Liver (tissue), 9 donors: ENCODE data around the gene DYSF. TPM values are rescaled to one million over a fixed set of nuclear protein-coding genes. Genes with fewer than 3 reads are reported as not detected.

Source experiments
- DNase-seq: peaks from one replicate; pipeline ENCODE4 v3.0.0-alpha.2; 2017; ENCODE audit warnings: low spot score
- H3K27ac ChIP-seq, 2 donors: one replicate each; pipeline ENCODE4 v1.7.0; 2013; ENCODE audit warnings: inconsistent platforms in 2 of 2, low read length in 2 of 2, control low read depth in 1 of 2, low read depth in 1 of 2, mild to moderate bottlenecking in 1 of 2
- H3K27me3 ChIP-seq, 4 donors: one replicate each; pipeline versions ENCODE4 v1.6.1 to v1.7.0; 2013; ENCODE audit warnings: low read length in 3 of 4, inconsistent platforms in 1 of 4, mild to moderate bottlenecking in 1 of 4, moderate library complexity in 1 of 4; ENCODE audit not compliant: control insufficient read depth in 4 of 4, insufficient read depth in 4 of 4
- H3K36me3 ChIP-seq, 4 donors: one replicate each; pipeline versions ENCODE4 v1.6.1 to v1.7.0; 2013; ENCODE audit warnings: low read length in 3 of 4, mild to moderate bottlenecking in 3 of 4, low read depth in 1 of 4, moderate library complexity in 1 of 4; ENCODE audit not compliant: control insufficient read depth in 4 of 4, insufficient read depth in 3 of 4
- H3K4me1 ChIP-seq, 4 donors: one replicate each; pipeline versions ENCODE4 v1.6.1 to v1.7.0; 2013; ENCODE audit warnings: low read length in 3 of 4, mild to moderate bottlenecking in 3 of 4, moderate library complexity in 1 of 4; ENCODE audit not compliant: control insufficient read depth in 4 of 4, insufficient read depth in 4 of 4
- H3K4me3 ChIP-seq, 3 donors: one replicate each; pipeline versions ENCODE4 v1.6.1 to v1.7.0; 2013; ENCODE audit warnings: low read length in 3 of 3, control low read depth in 1 of 3, low read depth in 1 of 3, mild to moderate bottlenecking in 1 of 3
- H3K9ac ChIP-seq, 2 donors: one replicate each; pipeline ENCODE4 v1.7.0; 2013; ENCODE audit warnings: low read length in 2 of 2, mild to moderate bottlenecking in 2 of 2, moderate library complexity in 2 of 2, control low read depth in 1 of 2, low read depth in 1 of 2
- H3K9me3 ChIP-seq, 4 donors: one replicate each; pipeline versions ENCODE4 v1.6.1 to v1.7.0; 2013; ENCODE audit warnings: low read length in 3 of 4; ENCODE audit not compliant: control insufficient read depth in 4 of 4
- ATF3 ChIP-seq: IDR thresholded peaks from 2 replicates; pipeline ENCODE4 v1.6.1; 2016; ENCODE audit warnings: antibody characterized with exemption
- EGR1 ChIP-seq, 2 donors: IDR thresholded peaks; 2 replicates each; pipeline ENCODE4 v1.6.1; 2016 to 2018; ENCODE audit warnings: antibody characterized with exemption in 2 of 2, low read depth in 2 of 2
- FOXA1 ChIP-seq: IDR thresholded peaks from 2 replicates; pipeline ENCODE4 v1.6.1; 2016; ENCODE audit warnings: antibody characterized with exemption
- FOXA2 ChIP-seq: IDR thresholded peaks from 2 replicates; pipeline ENCODE4 v1.6.1; 2016; ENCODE audit warnings: antibody characterized with exemption
- GABPA ChIP-seq, 2 donors: IDR thresholded peaks in 1 of 2; conservative IDR thresholded peaks in 1 of 2; 2 replicates each; pipeline ENCODE4 v1.6.1; 2016; ENCODE audit warnings: antibody characterized with exemption in 2 of 2, mild to moderate bottlenecking in 1 of 2, moderate library complexity in 1 of 2
- HNF4A ChIP-seq, 2 donors: conservative IDR thresholded peaks; 2 replicates each; pipeline ENCODE4 v1.6.1; 2016; ENCODE audit warnings: antibody characterized with exemption in 2 of 2, mild to moderate bottlenecking in 2 of 2
- HNF4G ChIP-seq: IDR thresholded peaks from 2 replicates; pipeline ENCODE4 v1.6.1; 2016; ENCODE audit warnings: antibody characterized with exemption
- JUND ChIP-seq, 2 donors: IDR thresholded peaks; 2 replicates each; pipeline ENCODE4 v1.6.1; 2016; ENCODE audit warnings: antibody characterized with exemption in 2 of 2
- NR2F2 ChIP-seq: IDR thresholded peaks from 2 replicates; pipeline ENCODE4 v1.6.1; 2016; ENCODE audit warnings: antibody characterized with exemption
- RAD21 ChIP-seq, 2 donors: IDR thresholded peaks; 2 replicates each; pipeline ENCODE4 v1.6.1; 2016; ENCODE audit warnings: antibody characterized with exemption in 2 of 2, mild to moderate bottlenecking in 2 of 2
- REST ChIP-seq: IDR thresholded peaks from 2 replicates; pipeline ENCODE4 v1.6.1; 2016; ENCODE audit warnings: antibody characterized with exemption, mild to moderate bottlenecking
- RXRA ChIP-seq, 2 donors: IDR thresholded peaks; 2 replicates each; pipeline ENCODE4 v1.6.1; 2017 to 2018; ENCODE audit warnings: antibody characterized with exemption in 2 of 2, mild to moderate bottlenecking in 1 of 2
- SP1 ChIP-seq: IDR thresholded peaks from 2 replicates; pipeline ENCODE4 v1.6.1; 2018; ENCODE audit warnings: antibody characterized with exemption, mild to moderate bottlenecking
- YY1 ChIP-seq: IDR thresholded peaks from 2 replicates; pipeline ENCODE4 v1.6.1; 2016; ENCODE audit warnings: antibody characterized with exemption, mild to moderate bottlenecking
- WGBS: extraction: QIAGEN DNeasy Blood & Tissue Kit; methylation state at CpG from one replicate; pipeline ENCODE4 v1.1.7; 2013; 5-methylcytosine and 5-hydroxymethylcytosine counted together
- polyA plus RNA-seq, 2 donors: library from polyadenylated mRNA; stranded (reverse) in 1 of 2; unstranded in 1 of 2; fragments of 200-250 nt in 1 of 2; fragments of >200 nt in 1 of 2; fragmentation: Nextera tagmentation in 1 of 2; extraction: Ambion mirVana in 1 of 2; gene quantifications; one replicate each; pipeline versions ENCODE4 v1.2.1 to v1.2.3, GENCODE V29; 2013 to 2015
- total RNA-seq, 2 donors: library from RNA; depleted of rRNA; stranded (reverse); fragments of >200 nt; gene quantifications; one replicate each; pipeline ENCODE4 v1.2.3, GENCODE V29; 2014
- TF ChIP-seq, protein P1 (sequence below): IDR thresholded peaks from 2 replicates; pipeline ENCODE4 v1.6.1; 2016; ENCODE audit warnings: antibody characterized with exemption
- TF ChIP-seq, protein P2 (sequence below): IDR thresholded peaks from 2 replicates; pipeline ENCODE4 v1.6.1; 2016; ENCODE audit warnings: antibody characterized with exemption
- TF ChIP-seq, protein P3 (sequence below): fragments of 150-350 bp; IDR thresholded peaks from 2 replicates; pipeline ENCODE4 v1.5.1; 2017; ENCODE audit warnings: improper control_type of control experiment, low read depth, low read length; ENCODE audit not compliant: missing input control
- donor health status: healthy.
- donor health status: healthy.
- donor health status: healthy.
- donor health status: healthy.
- donor health status: healthy.

DYSF gene
- total and polyA plus RNA-seq, 4 donors = 8.5 to 20.8 (median 13.6) TPM

- WGBS = 91% methylated on average over 19 of the region's 19 CpGs
- Histone ChIP-seq H3K36me3 (peaks cover 0 to 2% (median 0%) of the 10 kb centered on the region in 4 donors), H3K9me3 (no peaks in the 10 kb centered on the region), H3K27ac (no peak overlapping the region), H3K9ac (no peak overlapping the region), H3K27me3 (no peaks in the 10 kb centered on the region), H3K4me1 (no peaks in the 10 kb centered on the region), H3K4me3 (no peak overlapping the region)
- no peak for TF ChIP-seq YY1
- TF ChIP-seq ATF3 = no peak
- TF ChIP-seq HNF4A (conservative IDR thresholded peaks at IDR 0.05) = no peak
- TF ChIP-seq JUND (IDR thresholded peaks at IDR 0.05) = no peak
- no peak for TF ChIP-seq RAD21 (IDR thresholded peaks at IDR 0.05)
- no peak for TF ChIP-seq EGR1 (IDR thresholded peaks at IDR 0.05; ENCODE audit: low read depth in 2 of 2)
- TF ChIP-seq REST = no peak
- TF ChIP-seq RXRA (IDR thresholded peaks at IDR 0.05) = no peak
- TF ChIP-seq GABPA (IDR thresholded peaks at IDR 0.05 in 1 of 2, conservative IDR thresholded peaks at IDR 0.05 in 1 of 2) = no peak
- DNase-seq = no peak
Measured at GRCh38 chr2:71693286-71694270, 240.2 kb downstream of the DYSF start.

GRCh38 chr2:71694501-71695234, 241.3 kb downstream of the DYSF start:
- DNase-seq = no peak
- Histone ChIP-seq H3K9ac (no peak overlapping the region), H3K4me1 (no peaks in the 10 kb centered on the region), H3K36me3 (no peaks in the 10 kb centered on the region), H3K27ac (no peak overlapping the region), H3K27me3 (no peaks in the 10 kb centered on the region), H3K4me3 (no peak overlapping the region), H3K9me3 (no peaks in the 10 kb centered on the region)
- 86% methylated on average over 14 of the region's 14 CpGs for WGBS
- TF ChIP-seq GABPA (IDR thresholded peaks at IDR 0.05 in 1 of 2, conservative IDR thresholded peaks at IDR 0.05 in 1 of 2) (no peak), EGR1 (IDR thresholded peaks at IDR 0.05; ENCODE audit: low read depth in 2 of 2) (no peak), SP1 (no peak), HNF4G (no peak), JUND (IDR thresholded peaks at IDR 0.05) (no peak), FOXA1 (no peak), RAD21 (IDR thresholded peaks at IDR 0.05) (no peak), FOXA2 (no peak), NR2F2 (no peak), YY1 (no peak), REST (no peak), HNF4A (conservative IDR thresholded peaks at IDR 0.05) (no peak), ATF3 (no peak)
- TF ChIP-seq, protein P1, sequence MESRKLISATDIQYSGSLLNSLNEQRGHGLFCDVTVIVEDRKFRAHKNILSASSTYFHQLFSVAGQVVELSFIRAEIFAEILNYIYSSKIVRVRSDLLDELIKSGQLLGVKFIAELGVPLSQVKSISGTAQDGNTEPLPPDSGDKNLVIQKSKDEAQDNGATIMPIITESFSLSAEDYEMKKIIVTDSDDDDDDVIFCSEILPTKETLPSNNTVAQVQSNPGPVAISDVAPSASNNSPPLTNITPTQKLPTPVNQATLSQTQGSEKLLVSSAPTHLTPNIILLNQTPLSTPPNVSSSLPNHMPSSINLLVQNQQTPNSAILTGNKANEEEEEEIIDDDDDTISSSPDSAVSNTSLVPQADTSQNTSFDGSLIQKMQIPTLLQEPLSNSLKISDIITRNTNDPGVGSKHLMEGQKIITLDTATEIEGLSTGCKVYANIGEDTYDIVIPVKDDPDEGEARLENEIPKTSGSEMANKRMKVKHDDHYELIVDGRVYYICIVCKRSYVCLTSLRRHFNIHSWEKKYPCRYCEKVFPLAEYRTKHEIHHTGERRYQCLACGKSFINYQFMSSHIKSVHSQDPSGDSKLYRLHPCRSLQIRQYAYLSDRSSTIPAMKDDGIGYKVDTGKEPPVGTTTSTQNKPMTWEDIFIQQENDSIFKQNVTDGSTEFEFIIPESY = no peak
- TF ChIP-seq, protein P2, sequence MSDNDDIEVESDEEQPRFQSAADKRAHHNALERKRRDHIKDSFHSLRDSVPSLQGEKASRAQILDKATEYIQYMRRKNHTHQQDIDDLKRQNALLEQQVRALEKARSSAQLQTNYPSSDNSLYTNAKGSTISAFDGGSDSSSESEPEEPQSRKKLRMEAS = no peak
- TF ChIP-seq, protein P3, sequence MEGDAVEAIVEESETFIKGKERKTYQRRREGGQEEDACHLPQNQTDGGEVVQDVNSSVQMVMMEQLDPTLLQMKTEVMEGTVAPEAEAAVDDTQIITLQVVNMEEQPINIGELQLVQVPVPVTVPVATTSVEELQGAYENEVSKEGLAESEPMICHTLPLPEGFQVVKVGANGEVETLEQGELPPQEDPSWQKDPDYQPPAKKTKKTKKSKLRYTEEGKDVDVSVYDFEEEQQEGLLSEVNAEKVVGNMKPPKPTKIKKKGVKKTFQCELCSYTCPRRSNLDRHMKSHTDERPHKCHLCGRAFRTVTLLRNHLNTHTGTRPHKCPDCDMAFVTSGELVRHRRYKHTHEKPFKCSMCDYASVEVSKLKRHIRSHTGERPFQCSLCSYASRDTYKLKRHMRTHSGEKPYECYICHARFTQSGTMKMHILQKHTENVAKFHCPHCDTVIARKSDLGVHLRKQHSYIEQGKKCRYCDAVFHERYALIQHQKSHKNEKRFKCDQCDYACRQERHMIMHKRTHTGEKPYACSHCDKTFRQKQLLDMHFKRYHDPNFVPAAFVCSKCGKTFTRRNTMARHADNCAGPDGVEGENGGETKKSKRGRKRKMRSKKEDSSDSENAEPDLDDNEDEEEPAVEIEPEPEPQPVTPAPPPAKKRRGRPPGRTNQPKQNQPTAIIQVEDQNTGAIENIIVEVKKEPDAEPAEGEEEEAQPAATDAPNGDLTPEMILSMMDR = no peak
